GM12874 (cell line): Measurements from ENCODE around the gene NIPAL3.

Experiments used
- TF ChIP-seq, protein P1 (sequence below): IDR thresholded peaks from 2 replicates; pipeline ENCODE4 v1.5.1; 2011; ENCODE audit warnings: low read depth, mild to moderate bottlenecking, control low read depth, low read length, moderate library complexity; ENCODE audit not compliant: insufficient read depth

NIPAL3 gene

DNA sequence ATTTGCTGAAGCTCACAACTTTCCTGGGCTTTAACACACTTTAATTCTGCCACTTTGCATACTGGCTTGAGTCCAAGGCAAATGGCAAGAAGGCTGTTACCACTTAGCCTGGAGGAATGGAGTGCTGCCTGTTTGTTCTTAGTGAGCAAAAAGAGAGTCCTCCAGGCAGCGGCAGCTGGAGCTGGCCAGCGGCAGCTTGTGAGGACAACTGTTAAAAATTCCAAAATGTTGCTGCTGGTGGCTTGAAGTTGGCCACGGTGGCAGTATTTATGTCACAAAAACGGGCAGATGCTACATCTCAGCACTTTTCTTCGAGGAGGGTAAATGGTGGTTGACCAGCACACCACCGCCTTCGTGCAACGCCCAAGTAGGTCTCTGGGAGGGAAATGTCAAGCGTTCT is 29.4 kb upstream of the NIPAL3 start:
- TF ChIP-seq, protein P1, sequence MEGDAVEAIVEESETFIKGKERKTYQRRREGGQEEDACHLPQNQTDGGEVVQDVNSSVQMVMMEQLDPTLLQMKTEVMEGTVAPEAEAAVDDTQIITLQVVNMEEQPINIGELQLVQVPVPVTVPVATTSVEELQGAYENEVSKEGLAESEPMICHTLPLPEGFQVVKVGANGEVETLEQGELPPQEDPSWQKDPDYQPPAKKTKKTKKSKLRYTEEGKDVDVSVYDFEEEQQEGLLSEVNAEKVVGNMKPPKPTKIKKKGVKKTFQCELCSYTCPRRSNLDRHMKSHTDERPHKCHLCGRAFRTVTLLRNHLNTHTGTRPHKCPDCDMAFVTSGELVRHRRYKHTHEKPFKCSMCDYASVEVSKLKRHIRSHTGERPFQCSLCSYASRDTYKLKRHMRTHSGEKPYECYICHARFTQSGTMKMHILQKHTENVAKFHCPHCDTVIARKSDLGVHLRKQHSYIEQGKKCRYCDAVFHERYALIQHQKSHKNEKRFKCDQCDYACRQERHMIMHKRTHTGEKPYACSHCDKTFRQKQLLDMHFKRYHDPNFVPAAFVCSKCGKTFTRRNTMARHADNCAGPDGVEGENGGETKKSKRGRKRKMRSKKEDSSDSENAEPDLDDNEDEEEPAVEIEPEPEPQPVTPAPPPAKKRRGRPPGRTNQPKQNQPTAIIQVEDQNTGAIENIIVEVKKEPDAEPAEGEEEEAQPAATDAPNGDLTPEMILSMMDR, result no peak

DNA sequence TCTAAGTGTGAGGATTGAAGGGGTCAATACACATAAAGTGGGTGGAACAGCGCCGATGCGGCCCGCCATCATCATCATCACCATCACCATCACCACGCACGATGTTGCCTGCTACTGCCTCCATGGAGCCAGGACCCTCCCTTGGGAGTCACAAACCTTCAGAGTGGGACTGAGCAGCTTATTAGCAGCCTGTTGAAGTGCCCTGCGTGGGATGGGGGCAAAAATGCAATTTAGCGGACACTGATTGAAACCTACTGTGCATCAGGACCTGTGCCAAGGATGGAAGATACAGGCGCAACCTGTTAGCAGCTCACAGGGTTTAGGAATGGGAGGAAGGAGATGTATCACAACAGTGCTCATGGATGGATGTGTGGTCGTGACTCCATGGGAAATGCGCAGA is 28.7 kb upstream of the NIPAL3 start:
- TF ChIP-seq, protein P1, result no peak

- TF ChIP-seq, protein P1, result no peak
Measured at GRCh38 chr1:24387636-24388175, 27.9 kb upstream of the NIPAL3 start.

GRCh38 chr1:24388331-24388885 is 27.2 kb upstream of the NIPAL3 start:
- TF ChIP-seq, protein P1, result no peak

GRCh38 chr1:24389231-24389678 is 26.3 kb upstream of the NIPAL3 start:
- TF ChIP-seq, protein P1, result no peak

GRCh38 chr1:24390924-24391782 is 24.4 kb upstream of the NIPAL3 start:
- TF ChIP-seq, protein P1, result peak; percentile 86

- TF ChIP-seq, protein P1, result peak; percentile 81
Measured at GRCh38 chr1:24391882-24392603, 23.6 kb upstream of the NIPAL3 start.
